Activated naive CD8-positive, alpha-beta T cell treated with anti-CD3 and anti-CD28 coated beads for 36 hours (primary cell): Measurements from ENCODE around the gene MIPEP. TPM values are rescaled to one million over a fixed set of nuclear protein-coding genes. Genes with fewer than 3 reads are reported as not detected.
A peak's percentile ranks its signal among the peaks of the same experiment; 100 is the strongest.

Experiments
- DNase-seq: peaks from one replicate; pipeline ENCODE4 v3.0.0; 2021
- H3K27ac Mint-ChIP-seq: one replicate; pipeline ENCODE4 v1.8.0; 2022; ENCODE audit warnings: mild to moderate bottlenecking, moderate library complexity, mixed read lengths
- H3K27me3 Mint-ChIP-seq: one replicate; pipeline ENCODE4 v1.8.0; 2022; ENCODE audit warnings: mild to moderate bottlenecking, mixed read lengths
- H3K36me3 Mint-ChIP-seq: one replicate; pipeline ENCODE4 v1.8.0; 2021; ENCODE audit warnings: mild to moderate bottlenecking, mixed read lengths
- H3K4me1 Mint-ChIP-seq: one replicate; pipeline ENCODE4 v1.8.0; 2021; ENCODE audit warnings: mixed read lengths
- H3K4me3 Mint-ChIP-seq: one replicate; pipeline ENCODE4 v1.8.0; 2022; ENCODE audit warnings: mild to moderate bottlenecking, moderate library complexity, mixed read lengths
- H3K9me3 Mint-ChIP-seq: one replicate; pipeline ENCODE4 v1.8.0; 2022; ENCODE audit warnings: mixed read lengths
- total RNA-seq, 2 experiments: library from RNA; stranded (reverse); gene quantifications; one replicate each; pipeline ENCODE4 v1.2.3, GENCODE V29; 2021

Gene MIPEP
- total RNA-seq, 2 experiments from 2014 or later: 21.3 to 24.0 TPM

- Mint-ChIP-seq H3K36me3 (no peaks in the 10 kb centered on the region), H3K4me3 (no peak overlapping the region), H3K9me3 (no peaks in the 10 kb centered on the region), H3K27me3 (no peaks in the 10 kb centered on the region), H3K4me1 (no peaks in the 10 kb centered on the region), H3K27ac (no peak overlapping the region)
- no peak for DNase-seq
Measured at GRCh38 chr13:23703246-23703860, 185.8 kb downstream of the MIPEP start.

- Mint-ChIP-seq H3K4me3 (no peak overlapping the region), H3K36me3 (no peaks in the 10 kb centered on the region), H3K4me1 (peaks cover 6% of the 10 kb centered on the region), H3K27ac (no peak overlapping the region), H3K9me3 (no peaks in the 10 kb centered on the region), H3K27me3 (no peaks in the 10 kb centered on the region)
- no peak for DNase-seq
Measured at GRCh38 chr13:23701636-23702035, 187.6 kb downstream of the MIPEP start.

- Mint-ChIP-seq H3K9me3 (no peaks in the 10 kb centered on the region), H3K27ac (no peak overlapping the region), H3K4me3 (no peak overlapping the region), H3K4me1 (peaks cover 11% of the 10 kb centered on the region), H3K27me3 (no peaks in the 10 kb centered on the region), H3K36me3 (no peaks in the 10 kb centered on the region)
- DNase-seq: no peak
Measured at GRCh38 chr13:23701186-23701585, 188.0 kb downstream of the MIPEP start.

DNA sequence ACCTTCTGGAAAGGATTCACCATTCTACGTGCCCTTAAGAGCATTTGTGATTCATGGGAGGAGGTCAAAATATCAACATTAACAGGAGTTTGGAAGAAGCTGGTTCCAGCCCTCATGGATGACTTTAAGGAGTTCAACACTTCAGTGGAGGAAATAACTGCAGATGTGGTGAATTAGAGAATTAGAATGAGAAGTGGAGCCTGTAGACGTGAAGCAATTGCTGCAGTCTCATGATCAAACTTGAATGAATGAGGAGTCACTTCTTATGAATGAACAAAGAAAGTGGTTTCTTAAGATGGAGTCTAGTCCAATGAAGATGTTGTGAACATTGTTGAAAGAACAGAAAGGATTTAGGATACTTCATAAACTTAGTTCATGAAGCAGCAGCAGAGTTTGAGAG lies 189.9 kb downstream of the MIPEP start:
- no peaks in the 10 kb centered on the region for H3K27me3 Mint-ChIP-seq
- no peak overlapping the region for H3K4me3 Mint-ChIP-seq
- DNase-seq: no peak
- H3K4me1 Mint-ChIP-seq: peaks cover 17% of the 10 kb centered on the region
- H3K27ac Mint-ChIP-seq: no peak overlapping the region
- H3K36me3 Mint-ChIP-seq: no peaks in the 10 kb centered on the region
- no peaks in the 10 kb centered on the region for H3K9me3 Mint-ChIP-seq

DNA sequence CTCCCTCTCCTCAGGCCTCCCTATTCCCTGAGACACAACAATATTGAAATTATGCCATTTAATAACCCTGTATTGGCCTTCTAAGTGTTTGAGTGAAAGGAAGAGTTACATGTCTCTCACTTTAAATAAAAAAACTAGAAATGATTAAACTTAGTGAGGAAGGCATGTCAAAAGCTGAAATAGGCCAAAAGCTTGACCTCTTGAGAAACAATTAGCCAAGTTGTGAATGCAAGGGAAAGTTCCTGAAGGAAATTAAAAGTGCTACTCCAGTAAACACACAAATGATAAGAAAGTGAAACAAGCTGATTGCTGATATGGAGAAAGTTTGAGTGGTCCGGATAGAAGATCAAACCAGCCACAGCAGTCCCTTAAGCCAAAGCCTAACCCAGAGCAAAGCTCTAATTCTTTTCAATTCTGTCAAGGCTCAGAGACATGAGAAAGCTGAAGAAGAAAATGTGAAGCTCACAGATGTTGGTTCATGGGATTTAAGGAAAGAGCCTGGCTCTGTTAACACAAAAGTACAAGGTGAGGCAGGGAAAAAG lies 191.4 kb downstream of the MIPEP start:
- Mint-ChIP-seq H3K4me3 (no peak overlapping the region), H3K9me3 (no peaks in the 10 kb centered on the region), H3K27ac (no peak overlapping the region), H3K4me1 (peaks cover 17% of the 10 kb centered on the region), H3K27me3 (no peaks in the 10 kb centered on the region), H3K36me3 (no peaks in the 10 kb centered on the region)
- DNase-seq: no peak

DNA sequence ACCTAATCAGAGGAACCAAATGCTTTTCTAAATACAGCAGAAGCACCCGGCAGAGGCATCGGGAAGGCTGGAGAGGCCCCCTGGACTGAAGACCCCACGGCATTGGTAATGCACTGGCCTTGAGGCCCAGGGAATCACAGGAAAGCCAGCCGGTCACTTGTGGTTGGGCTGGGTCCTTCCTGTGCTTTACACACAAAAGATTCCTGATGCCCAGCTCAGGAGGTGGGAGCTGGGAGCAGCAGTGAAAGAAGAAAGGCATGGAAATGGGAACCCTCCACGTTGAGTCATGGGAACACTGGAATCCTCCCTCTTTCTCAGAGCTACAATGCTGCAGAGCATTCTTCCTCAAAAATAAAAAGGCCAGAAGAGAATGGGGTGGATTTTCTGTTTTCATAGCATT lies 192.6 kb downstream of the MIPEP start:
- Mint-ChIP-seq H3K36me3 (no peaks in the 10 kb centered on the region), H3K4me1 (peaks cover 17% of the 10 kb centered on the region), H3K27ac (peak overlapping the region; percentile 94), H3K27me3 (no peaks in the 10 kb centered on the region), H3K4me3 (no peak overlapping the region), H3K9me3 (no peaks in the 10 kb centered on the region)
- DNase-seq: no peak

DNA sequence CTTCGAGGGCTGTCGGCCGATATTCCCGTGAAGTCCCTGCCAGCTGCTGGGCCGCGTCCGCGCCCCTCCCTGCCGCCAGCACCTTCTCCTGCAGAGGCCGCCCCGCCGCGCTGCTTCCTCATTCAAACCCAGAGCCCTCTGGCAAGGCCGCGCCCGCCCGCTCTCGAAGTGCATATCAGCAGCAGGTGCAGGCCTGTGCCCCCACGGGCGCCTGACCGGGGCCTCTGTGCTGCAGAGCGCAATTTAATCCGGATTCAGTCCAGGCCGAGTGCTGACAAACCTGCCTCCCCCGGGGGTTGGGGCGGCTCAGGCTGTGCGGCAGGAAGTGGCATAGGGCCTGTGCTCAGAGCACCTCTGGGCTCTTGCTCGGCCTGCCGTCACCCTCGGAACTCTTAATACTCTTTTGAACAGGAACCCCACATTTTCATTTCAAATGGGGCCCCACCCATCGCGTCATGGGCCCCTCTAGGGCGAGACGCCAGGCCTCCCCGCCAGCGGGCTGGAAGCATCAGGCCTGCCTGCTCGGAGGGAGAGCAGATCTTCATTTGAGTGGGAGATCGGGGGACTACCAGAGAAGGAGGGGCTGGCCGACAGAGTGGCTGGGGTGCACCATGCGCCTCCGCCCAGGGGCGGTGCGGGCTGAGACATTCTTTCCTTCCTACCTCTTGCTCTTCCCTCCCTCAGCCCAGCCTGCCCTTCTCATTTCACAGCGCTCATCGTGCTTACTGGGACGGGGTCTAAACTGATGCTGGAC lies 193.3 kb downstream of the MIPEP start:
- peaks cover 17% of the 10 kb centered on the region for H3K4me1 Mint-ChIP-seq
- H3K36me3 Mint-ChIP-seq: no peaks in the 10 kb centered on the region
- DNase-seq: peak; percentile 68
- peak overlapping the region; percentile 94 for H3K27ac Mint-ChIP-seq
- no peaks in the 10 kb centered on the region for H3K27me3 Mint-ChIP-seq
- H3K4me3 Mint-ChIP-seq: peak overlapping the region; percentile 73
- H3K9me3 Mint-ChIP-seq: no peaks in the 10 kb centered on the region

- H3K9me3 Mint-ChIP-seq: no peaks in the 10 kb centered on the region
- no peaks in the 10 kb centered on the region for H3K27me3 Mint-ChIP-seq
- no peak overlapping the region for H3K27ac Mint-ChIP-seq
- H3K36me3 Mint-ChIP-seq: no peaks in the 10 kb centered on the region
- no peak for DNase-seq
- H3K4me1 Mint-ChIP-seq: peaks cover 17% of the 10 kb centered on the region
- H3K4me3 Mint-ChIP-seq: no peak overlapping the region
Measured at GRCh38 chr13:23695196-23695595, 194.0 kb downstream of the MIPEP start.

GRCh38 chr13:23692816-23693215 lies 196.4 kb downstream of the MIPEP start:
- Mint-ChIP-seq H3K27ac (no peak overlapping the region), H3K9me3 (no peaks in the 10 kb centered on the region), H3K4me3 (no peak overlapping the region), H3K36me3 (no peaks in the 10 kb centered on the region), H3K4me1 (peaks cover 15% of the 10 kb centered on the region), H3K27me3 (no peaks in the 10 kb centered on the region)
- no peak for DNase-seq

DNA sequence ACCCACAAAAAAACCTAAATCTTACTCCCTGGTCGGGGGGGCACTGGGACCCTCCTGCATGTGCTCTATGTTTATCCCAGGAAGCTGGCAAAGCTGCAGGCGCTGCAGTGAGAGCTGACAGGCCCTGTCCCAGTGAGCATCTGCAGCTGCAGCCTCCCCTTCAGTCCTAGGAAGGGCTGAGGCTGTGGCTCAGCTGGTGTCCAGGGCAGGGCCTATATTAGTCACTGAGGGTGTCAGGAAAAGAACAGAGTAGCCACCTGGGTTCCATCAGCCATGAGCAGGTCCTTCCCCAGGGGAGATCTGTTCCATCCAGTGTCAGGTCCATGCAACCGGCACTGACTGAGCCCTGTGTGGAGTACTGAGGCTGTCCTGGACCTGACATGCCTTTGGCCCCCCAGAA lies 198.5 kb downstream of the MIPEP start:
- no peak for DNase-seq
- H3K4me1 Mint-ChIP-seq: peaks cover 1% of the 10 kb centered on the region

GRCh38 chr13:23688336-23688735 lies 200.9 kb downstream of the MIPEP start:
- Mint-ChIP-seq H3K27ac (no peak overlapping the region), H3K4me1 (no peaks in the 10 kb centered on the region), H3K4me3 (no peak overlapping the region), H3K9me3 (peaks cover 13% of the 10 kb centered on the region), H3K36me3 (no peaks in the 10 kb centered on the region), H3K27me3 (no peaks in the 10 kb centered on the region)
- DNase-seq: no peak

More for the DNA sequence above, 198.5 kb downstream of the MIPEP start:
- H3K27ac Mint-ChIP-seq: no peak overlapping the region
- H3K27me3 Mint-ChIP-seq: no peaks in the 10 kb centered on the region
- no peak overlapping the region for H3K4me3 Mint-ChIP-seq
- peaks cover 6% of the 10 kb centered on the region for H3K9me3 Mint-ChIP-seq
- no peaks in the 10 kb centered on the region for H3K36me3 Mint-ChIP-seq

- Mint-ChIP-seq H3K27ac (no peak overlapping the region), H3K4me1 (no peaks in the 10 kb centered on the region), H3K9me3 (peaks cover 18% of the 10 kb centered on the region), H3K27me3 (no peaks in the 10 kb centered on the region), H3K36me3 (no peaks in the 10 kb centered on the region), H3K4me3 (no peak overlapping the region)
- no peak for DNase-seq
Measured at GRCh38 chr13:23687614-23688013, 201.6 kb downstream of the MIPEP start.

DNA sequence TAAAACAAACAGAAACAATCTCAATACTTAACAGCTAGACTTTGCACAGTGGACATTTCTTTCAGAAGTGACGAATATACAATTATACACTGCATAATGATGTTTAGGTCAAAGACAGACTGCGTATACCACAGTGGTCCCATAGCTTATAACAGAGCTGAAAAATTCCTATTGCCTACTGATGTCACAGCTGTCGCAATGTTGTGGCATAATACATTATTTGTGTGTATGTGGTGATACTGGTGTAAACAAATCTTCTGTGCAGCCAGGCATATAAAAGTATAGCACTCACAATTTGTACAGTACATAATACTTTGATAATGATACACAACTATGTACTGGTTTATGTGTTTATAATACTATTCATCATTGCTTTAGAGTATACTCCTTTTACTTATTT lies 202.3 kb downstream of the MIPEP start:
- no peak for DNase-seq
- Mint-ChIP-seq H3K27ac (no peak overlapping the region), H3K4me1 (no peaks in the 10 kb centered on the region), H3K4me3 (no peak overlapping the region), H3K36me3 (no peaks in the 10 kb centered on the region), H3K27me3 (no peaks in the 10 kb centered on the region), H3K9me3 (peaks cover 18% of the 10 kb centered on the region)

DNA sequence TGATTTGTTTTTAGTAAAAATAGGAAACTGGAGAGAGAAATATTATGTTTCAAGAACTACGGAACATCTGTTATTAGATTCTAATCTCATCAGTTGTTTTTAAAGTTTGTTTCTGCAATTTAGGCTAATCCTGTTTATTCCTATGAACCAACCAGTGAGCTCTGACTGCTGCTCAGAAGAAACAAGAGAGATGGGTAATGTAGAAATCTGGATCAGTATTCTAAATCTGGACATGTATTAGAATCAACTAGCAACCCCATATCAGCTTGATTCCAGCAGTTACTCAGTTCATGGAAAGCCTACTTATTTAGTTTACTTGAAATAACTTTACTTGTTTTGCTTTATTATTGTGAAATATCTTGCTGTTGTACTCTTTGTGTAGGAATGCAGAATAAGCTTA lies 203.8 kb downstream of the MIPEP start:
- no peak overlapping the region for H3K4me3 Mint-ChIP-seq

GRCh38 chr13:23684647-23685046 lies 204.6 kb downstream of the MIPEP start:
- Mint-ChIP-seq H3K27ac (no peak overlapping the region), H3K36me3 (no peaks in the 10 kb centered on the region)
- no peak for DNase-seq

More for the DNA sequence above, 203.8 kb downstream of the MIPEP start:
- H3K4me1 Mint-ChIP-seq: no peaks in the 10 kb centered on the region
- peaks cover 18% of the 10 kb centered on the region for H3K9me3 Mint-ChIP-seq
- H3K27ac Mint-ChIP-seq: no peak overlapping the region
- no peaks in the 10 kb centered on the region for H3K36me3 Mint-ChIP-seq
- no peaks in the 10 kb centered on the region for H3K27me3 Mint-ChIP-seq
- DNase-seq: no peak

DNA sequence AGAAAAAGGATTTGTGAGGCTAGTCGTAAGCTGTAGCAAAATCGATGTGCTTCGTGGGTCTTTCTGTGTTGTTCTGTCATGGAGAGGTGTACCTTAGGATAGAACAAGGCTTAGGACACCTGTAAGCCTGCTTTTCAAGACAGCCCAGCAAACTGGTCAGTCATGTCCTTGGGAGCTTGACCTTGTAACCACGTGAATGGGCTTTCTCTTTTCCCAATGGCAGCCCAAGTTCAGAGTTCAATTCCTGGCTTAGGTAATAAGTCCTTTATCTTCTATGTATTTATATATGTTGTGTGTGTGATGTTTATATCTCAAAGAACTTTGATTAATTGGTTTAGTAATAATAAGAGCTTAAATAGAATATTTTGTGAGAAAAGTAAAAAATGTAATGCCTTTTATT lies 206.1 kb downstream of the MIPEP start:
- no peak overlapping the region for H3K4me3 Mint-ChIP-seq

More at GRCh38 chr13:23684647-23685046, 204.6 kb downstream of the MIPEP start:
- peaks cover 2% of the 10 kb centered on the region for H3K4me1 Mint-ChIP-seq
- H3K27me3 Mint-ChIP-seq: no peaks in the 10 kb centered on the region
- peaks cover 18% of the 10 kb centered on the region for H3K9me3 Mint-ChIP-seq
- no peak overlapping the region for H3K4me3 Mint-ChIP-seq

More for the DNA sequence above, 206.1 kb downstream of the MIPEP start:
- H3K9me3 Mint-ChIP-seq: peaks cover 18% of the 10 kb centered on the region
- peaks cover 3% of the 10 kb centered on the region for H3K27me3 Mint-ChIP-seq
- H3K27ac Mint-ChIP-seq: no peak overlapping the region
- peaks cover 13% of the 10 kb centered on the region for H3K4me1 Mint-ChIP-seq
- no peaks in the 10 kb centered on the region for H3K36me3 Mint-ChIP-seq
- DNase-seq: no peak
